SK-N-SH treated with all-trans-retinoic acid at 6 μM for 48 hours (cell line): Measurements from ENCODE around the gene CBLN1.

Experiments used
- BACH2 ChIP-seq: fragments of 250-450 bp; sonication (Bioruptor Pico); IDR thresholded peaks from 2 replicates; pipeline ENCODE4 v1.9.0; 2021; ENCODE audit warnings: mild to moderate bottlenecking, borderline replicate concordance
- PATZ1 ChIP-seq: fragments of 250-450 bp; sonication (Bioruptor Pico); IDR thresholded peaks from 2 replicates; pipeline ENCODE4 v1.8.0; 2020; ENCODE audit warnings: mild to moderate bottlenecking, moderate library complexity, borderline replicate concordance
- TSHZ2 ChIP-seq: fragments of 250-450 bp; sonication (Bioruptor Pico); IDR thresholded peaks from 2 replicates; pipeline ENCODE4 v1.5.0; 2020; ENCODE audit warnings: mild to moderate bottlenecking, moderate library complexity
- ZC3H10 ChIP-seq: fragments of 250-450 bp; sonication (Bioruptor Pico); IDR thresholded peaks from 2 replicates; pipeline ENCODE4 v1.5.1; 2021; ENCODE audit warnings: mild to moderate bottlenecking, moderate library complexity
- ZNF565 ChIP-seq: fragments of 450-650 bp; formaldehyde crosslinking; conservative IDR thresholded peaks from 2 replicates; pipeline ENCODE4 v1.5.0; 2020; ENCODE audit warnings: low read depth, mild to moderate bottlenecking, moderate library complexity
- ZNF70 ChIP-seq: fragments of 450-650 bp; formaldehyde crosslinking; IDR thresholded peaks from 2 replicates; pipeline ENCODE4 v1.5.0; 2020; ENCODE audit warnings: mild to moderate bottlenecking, moderate library complexity

GRCh38 chr16:49277766-49278566, 3.7 kb downstream of the CBLN1 start:
- no peak for TF ChIP-seq PATZ1 (CRISPR knock-in tag)
- no peak for TF ChIP-seq ZNF565 (CRISPR knock-in tag)
- no peak for TF ChIP-seq TSHZ2 (CRISPR knock-in tag)
- TF ChIP-seq ZNF70: no peak
- no peak for TF ChIP-seq BACH2
- no peak for TF ChIP-seq ZC3H10 (CRISPR knock-in tag)
